Calu3 (cell line): Measurements from ENCODE around the gene CEPT1. TPM values are rescaled to one million over a fixed set of nuclear protein-coding genes. Genes with fewer than 3 reads are reported as not detected.
"Not testable (repeated sequence)": the region's sequence is repeated elsewhere in the genome, so short reads cannot be mapped to it uniquely, and the experiment has no call there.

Experiments used
- Bru-seq: library from RNA; stranded (reverse); fragments of 400-500 nt; gene quantifications from one replicate; lab custom pipeline; 2021; lab: Mats Ljungman, UMichigan
- BruChase-seq, 2 experiments: library from RNA; stranded (reverse); fragments of 400-500 nt; gene quantifications; one replicate each; lab custom pipeline; 2021; lab: Mats Ljungman, UMichigan
- BruUV-seq: library from RNA; stranded (reverse); fragments of 400-500 nt; replicated peaks from 2 replicates; lab custom pipeline; 2021; lab: Mats Ljungman, UMichigan
- CTCF ChIA-PET: fragments of 300-600 bp; sonication (Branson Sonifier 250); formaldehyde crosslinking; loops from one replicate; lab custom pipeline; 2022; ENCODE audit warnings: antibody characterized with exemption; lab: Charles Lee
- DNase-seq: peaks from one replicate; pipeline ENCODE4 v3.0.0; 2022
- H3K27ac Mint-ChIP-seq: one replicate; pipeline ENCODE4 v1.8.0; 2022; ENCODE audit warnings: mixed read lengths; ENCODE audit not compliant: unreplicated experiment
- H3K27me3 Mint-ChIP-seq: one replicate; pipeline ENCODE4 v1.8.0; 2022; ENCODE audit warnings: mixed read lengths; ENCODE audit not compliant: unreplicated experiment
- H3K36me3 Mint-ChIP-seq: one replicate; pipeline ENCODE4 v1.8.0; 2022; ENCODE audit warnings: mild to moderate bottlenecking, moderate library complexity, mixed read lengths; ENCODE audit not compliant: insufficient read depth, unreplicated experiment
- H3K4me1 Mint-ChIP-seq: one replicate; pipeline ENCODE4 v1.8.0; 2022; ENCODE audit warnings: mild to moderate bottlenecking, low read depth, mixed read lengths; ENCODE audit not compliant: unreplicated experiment
- H3K4me3 Mint-ChIP-seq: one replicate; pipeline ENCODE4 v1.8.0; 2022; ENCODE audit warnings: mild to moderate bottlenecking, low read depth, moderate library complexity, mixed read lengths; ENCODE audit not compliant: unreplicated experiment
- H3K9me3 Mint-ChIP-seq: one replicate; pipeline ENCODE4 v1.8.0; 2022; ENCODE audit warnings: low read depth, mixed read lengths; ENCODE audit not compliant: unreplicated experiment
- CTCF ChIP-seq: fragments of 200-600 bp; IDR thresholded peaks from one replicate; pipeline ENCODE4 v1.8.0; 2022; ENCODE audit warnings: antibody characterized with exemption; ENCODE audit not compliant: unreplicated experiment
- intact Hi-C: fragments of 100-400 bp; cut with micrococcal nuclease; formaldehyde crosslinking; loops from one replicate; pipeline ENCODE4 v1.10.0; 2022; ENCODE audit not compliant: unreplicated experiment
- long read RNA-seq: library from polyadenylated mRNA; stranded (forward); transcript quantifications from one replicate; pipeline ENCODE4 v2.0.0, GENCODE V29; 2022
- total RNA-seq: library from RNA; stranded (reverse); gene quantifications from 2 replicates; pipeline ENCODE4 v1.2.3, GENCODE V29; 2022

CEPT1 gene
- 24.7 and 26.8 TPM in 2 replicates for total RNA-seq
- Bru-seq, nascent RNA, result percentile 79 among the genes with signal in this experiment
- BruChase-seq, experiment 1, labeled RNA remaining after a 6-hour chase, result percentile 74 among the genes with signal in this experiment
- BruChase-seq, experiment 2, labeled RNA remaining after a 2-hour chase, result percentile 77 among the genes with signal in this experiment
- long read RNA-seq, transcript CEPT1-201 (9 exons, 2,198 nt), result major isoform, 15 of 20 reads
- long read RNA-seq, partial matches to known transcripts, result 1 of 20 reads
- long read RNA-seq, other reads (novel, unspliced or antisense), result 2 of 20 reads

GRCh38 chr1:111139956-111140679 lies at the start of gene CEPT1, which contains the start of gene DRAM2:
Gene CEPT1 (plus strand): TSS chr1:111140223. CDS start chr1:111147715, 7,492 bp downstream.
Gene DRAM2 (minus strand): TSS chr1:111140093. CDS start chr1:111131554, 8,539 bp downstream.
- CTCF ChIA-PET, result interaction anchor here (0.9 kb wide), 1 partner anchor 109 kb away, joined by 3 read pairs; no protein-coding TSS in a partner anchor
- Mint-ChIP-seq H3K9me3 (no peaks in the 10 kb centered on the region), H3K4me3 (peak within 1 kb of the TSS; percentile 98), H3K27me3 (no peaks in the 10 kb centered on the region), H3K27ac (peak within 1 kb of the TSS; percentile 89), H3K4me1 (peaks cover 22% of the 10 kb centered on the region), H3K36me3 (peaks cover 35% of the 10 kb centered on the region)
- intact Hi-C loops, result loop anchor here (2.0 kb wide), 1 partner anchor 63 kb away; no protein-coding TSS in a partner anchor
- no TSS peak for BruUV-seq
- DNase-seq, result peak; percentile 89
- no peak for TF ChIP-seq CTCF

GRCh38 chr1:111095421-111095820 lies 44.6 kb upstream of the CEPT1 start:
- CTCF ChIA-PET, H3K27me3 Mint-ChIP-seq, H3K27ac Mint-ChIP-seq, H3K36me3 Mint-ChIP-seq, H3K4me3 Mint-ChIP-seq, H3K9me3 Mint-ChIP-seq, DNase-seq, H3K4me1 Mint-ChIP-seq, BruUV-seq, intact Hi-C loops: not testable (repeated sequence)

GRCh38 chr1:111097356-111098099 lies 42.5 kb upstream of the CEPT1 start:
- peaks cover 9% of the 10 kb centered on the region for H3K9me3 Mint-ChIP-seq
- BruUV-seq, result no TSS peak

GRCh38 chr1:111099289-111099688 lies 40.7 kb upstream of the CEPT1 start:
- no peaks in the 10 kb centered on the region for H3K4me1 Mint-ChIP-seq
- BruUV-seq, result no TSS peak
- H3K36me3 Mint-ChIP-seq, result no peaks in the 10 kb centered on the region
- no peak for TF ChIP-seq CTCF
- no peak for DNase-seq
- peaks cover 9% of the 10 kb centered on the region for H3K9me3 Mint-ChIP-seq
- no peak overlapping the region for H3K27ac Mint-ChIP-seq
- no peak overlapping the region for H3K4me3 Mint-ChIP-seq
- no peaks in the 10 kb centered on the region for H3K27me3 Mint-ChIP-seq
- intact Hi-C loops, result no loop called here
- CTCF ChIA-PET, result no interaction called here

More at GRCh38 chr1:111097356-111098099, 42.5 kb upstream of the CEPT1 start:
- no peak overlapping the region for H3K4me3 Mint-ChIP-seq
- H3K27ac Mint-ChIP-seq, result no peak overlapping the region
- intact Hi-C loops, result no loop called here
- no peak for DNase-seq
- CTCF ChIA-PET, result no interaction called here
- TF ChIP-seq CTCF, result no peak
- no peaks in the 10 kb centered on the region for H3K27me3 Mint-ChIP-seq
- no peaks in the 10 kb centered on the region for H3K4me1 Mint-ChIP-seq
- no peaks in the 10 kb centered on the region for H3K36me3 Mint-ChIP-seq
